Stimulated activated CD8-positive, alpha-beta memory T cell treated with anti-CD3 and anti-CD28 coated beads, Interleukin-7, amount 100 ng/mL, for 24 hours (primary cell): ENCODE measurements around the gene CLCA2.
"Not testable (repeated sequence)": the region's sequence is repeated elsewhere in the genome, so short reads cannot be mapped to it uniquely, and the experiment has no call there.

ENCODE experiments used
- DNase-seq: peaks from one replicate; pipeline ENCODE4 v3.0.0-alpha.2; 2020; ENCODE audit warnings: low read depth

The CLCA2 gene

GRCh38 chr1:86477682-86478081 lies 53.7 kb downstream of the CLCA2 start:
- no peak for DNase-seq

- DNase-seq, result no peak
Measured at GRCh38 chr1:86478416-86479156, 54.6 kb downstream of the CLCA2 start.

GRCh38 chr1:86481966-86482365 lies 58.0 kb downstream of the CLCA2 start:
- no peak for DNase-seq

GRCh38 chr1:86487131-86487810 lies 63.3 kb downstream of the CLCA2 start:
- no peak for DNase-seq

- DNase-seq, result no peak
Measured at GRCh38 chr1:86487811-86488141, 63.8 kb downstream of the CLCA2 start.

GRCh38 chr1:86489242-86489878 lies 65.4 kb downstream of the CLCA2 start:
- DNase-seq, result no peak

- DNase-seq, result no peak
Measured at GRCh38 chr1:86491171-86491950, 67.4 kb downstream of the CLCA2 start.

- no peak for DNase-seq
Measured at GRCh38 chr1:86498281-86498680, 74.3 kb downstream of the CLCA2 start.

GRCh38 chr1:86499987-86500593 lies 76.1 kb downstream of the CLCA2 start:
- no peak for DNase-seq

- no peak for DNase-seq
Measured at GRCh38 chr1:86500714-86501113, 76.7 kb downstream of the CLCA2 start.

- DNase-seq, result not testable (repeated sequence)
Measured at GRCh38 chr1:86502125-86502646, 78.2 kb downstream of the CLCA2 start.

- DNase-seq, result no peak
Measured at GRCh38 chr1:86502721-86503405, 78.9 kb downstream of the CLCA2 start.

GRCh38 chr1:86503406-86504136 lies 79.6 kb downstream of the CLCA2 start:
- no peak for DNase-seq

- no peak for DNase-seq
Measured at GRCh38 chr1:86504137-86504479, 80.1 kb downstream of the CLCA2 start.

GRCh38 chr1:86504895-86505563 lies 81.1 kb downstream of the CLCA2 start:
- no peak for DNase-seq

- no peak for DNase-seq
Measured at GRCh38 chr1:86505564-86505902, 81.6 kb downstream of the CLCA2 start.
